KBM-7 (cell line): ENCODE results near the gene SGSM1.
"Not testable (repeated sequence)": the region's sequence is repeated elsewhere in the genome, so short reads cannot be mapped to it uniquely, and the experiment has no call there.

Source experiments
- DNase-seq: peaks from one replicate; pipeline ENCODE4 v3.0.0-alpha.2; 2015
- in situ Hi-C: fragments of 300-500 bp; cut with MboI; formaldehyde crosslinking; loops from 2 replicates; pipeline ENCODE4 v1.14.3; 2020; ENCODE audit warnings: low sequenced_read_pairs, low pct_unique_long_range_greater_than_20kb, mixed read lengths

Gene SGSM1

GRCh38 chr22:24834845-24835570 lies 29.0 kb downstream of the SGSM1 start:
- DNase-seq: no peak
- in situ Hi-C loops: no loop called here

DNA sequence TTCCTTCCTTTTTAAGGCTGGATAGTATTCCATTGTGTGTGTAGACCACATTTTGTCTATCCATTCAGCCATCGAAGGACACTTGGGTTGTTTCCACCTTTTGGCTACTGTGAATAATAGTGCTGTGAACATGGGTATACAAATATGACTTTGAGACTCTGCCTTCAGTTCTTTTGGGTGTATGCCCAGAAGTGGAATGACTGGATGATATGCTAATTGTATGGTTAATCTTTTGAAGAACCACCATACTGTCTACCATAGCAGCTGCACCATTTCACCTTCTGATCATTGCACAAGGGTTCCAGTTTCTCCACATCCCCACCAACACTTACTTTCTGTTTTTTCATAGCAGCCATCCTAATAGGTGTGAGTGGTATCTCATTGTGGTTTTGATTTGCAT lies 30.3 kb downstream of the SGSM1 start:
- in situ Hi-C loops: no loop called here
- no peak for DNase-seq

GRCh38 chr22:24837517-24837916 lies 31.5 kb downstream of the SGSM1 start:
- in situ Hi-C loops, DNase-seq: not testable (repeated sequence)

DNA sequence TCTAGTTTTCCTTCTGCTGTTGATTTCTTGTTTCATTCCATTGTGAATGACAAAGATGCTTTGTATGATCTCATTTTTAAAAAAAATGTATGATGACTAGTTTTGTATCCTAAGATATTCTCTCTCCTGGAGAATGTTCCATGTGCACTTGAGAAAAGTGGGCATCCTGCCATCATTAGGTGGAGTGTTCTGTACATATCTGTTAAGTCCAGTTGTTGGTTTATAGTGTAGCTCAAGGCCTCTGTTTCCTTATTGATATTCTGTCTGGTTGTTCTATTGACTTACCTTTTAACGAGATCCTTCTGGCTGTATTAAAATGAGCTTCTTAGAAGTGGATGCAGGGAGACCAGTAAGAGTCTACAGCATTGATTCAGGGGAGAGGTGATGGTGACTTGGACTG lies 35.2 kb downstream of the SGSM1 start:
- in situ Hi-C loops: no loop called here
- no peak for DNase-seq

GRCh38 chr22:24843048-24843447 lies 37.0 kb downstream of the SGSM1 start:
- peak; percentile 8 for DNase-seq
- in situ Hi-C loops: no loop called here

DNA sequence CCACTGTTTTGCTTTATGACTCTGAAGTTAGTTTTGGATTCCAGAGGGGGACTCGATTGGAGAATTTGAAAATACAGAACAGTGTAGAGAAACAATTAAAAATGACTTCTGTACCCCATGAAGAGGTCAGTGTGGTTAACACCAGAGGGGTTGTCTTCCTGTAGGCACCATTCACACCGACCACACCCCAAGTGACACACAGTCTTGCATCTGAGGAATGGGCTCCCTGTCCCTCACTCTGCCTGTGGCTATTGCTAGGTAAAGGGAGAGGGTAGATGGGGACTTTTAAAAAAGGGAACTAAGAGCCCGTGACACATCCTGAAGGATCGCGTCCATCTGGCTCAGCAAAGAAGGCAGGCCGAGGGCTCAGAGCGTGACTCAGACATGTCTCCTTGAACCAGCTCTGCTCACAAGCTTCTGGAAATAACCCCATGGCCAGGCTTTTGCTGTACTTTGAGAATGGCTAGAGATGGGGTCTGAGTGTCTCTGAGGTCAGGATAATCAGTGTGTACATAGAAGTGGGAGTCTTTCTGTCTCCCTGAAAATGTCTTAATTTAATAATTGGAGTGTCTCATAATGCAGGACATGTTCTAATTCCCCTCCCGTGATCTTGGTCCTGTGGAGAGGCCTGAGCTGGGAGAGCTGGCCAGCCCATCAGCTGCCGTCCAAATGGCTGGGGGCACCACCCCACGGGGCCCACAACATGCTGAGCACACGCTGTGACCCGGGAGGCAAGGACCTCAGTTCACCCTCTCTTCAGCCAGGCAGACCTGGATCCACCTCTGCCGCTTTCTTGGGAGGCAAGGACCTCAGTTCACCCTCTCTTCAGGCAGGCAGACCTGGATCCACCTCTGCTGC lies 39.3 kb downstream of the SGSM1 start:
- peak; percentile 46 for DNase-seq
- in situ Hi-C loops: no loop called here

- in situ Hi-C loops: no loop called here
- DNase-seq: no peak
These were observed 41.5 kb downstream of the SGSM1 start for GRCh38 chr22:24847490-24847889.

DNA sequence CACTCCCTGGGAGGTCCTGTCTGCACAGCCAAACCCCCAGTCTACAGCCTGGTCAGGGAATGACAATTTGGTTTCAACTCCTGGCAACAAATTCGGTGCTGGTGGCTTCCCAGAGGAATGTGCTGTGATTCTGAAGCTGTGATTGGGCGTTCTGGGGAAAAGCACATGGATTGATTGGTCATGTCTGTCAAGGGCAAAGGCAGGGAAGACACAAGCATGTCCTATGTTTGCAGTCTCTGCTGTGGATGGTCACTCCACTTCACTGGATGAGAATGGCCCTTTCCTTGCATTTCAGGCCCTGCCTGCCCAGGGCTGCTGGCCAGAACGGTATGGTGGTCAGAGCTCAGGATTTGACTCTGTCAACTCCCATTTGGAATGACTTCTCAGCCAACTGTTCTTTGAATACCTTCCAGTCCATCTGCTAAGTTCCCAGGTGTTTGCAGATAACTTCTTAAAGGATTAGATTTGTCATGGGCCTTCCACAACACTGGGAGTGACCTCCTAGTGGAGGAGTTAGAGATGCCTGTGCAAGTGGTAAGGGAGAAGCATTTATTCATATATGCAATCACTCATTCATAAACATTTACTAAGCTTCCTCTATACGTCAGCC lies 42.7 kb downstream of the SGSM1 start:
- in situ Hi-C loops: no loop called here
- DNase-seq: no peak

- in situ Hi-C loops: no loop called here
- no peak for DNase-seq
These were observed 49.8 kb downstream of the SGSM1 start for GRCh38 chr22:24855794-24856193.

DNA sequence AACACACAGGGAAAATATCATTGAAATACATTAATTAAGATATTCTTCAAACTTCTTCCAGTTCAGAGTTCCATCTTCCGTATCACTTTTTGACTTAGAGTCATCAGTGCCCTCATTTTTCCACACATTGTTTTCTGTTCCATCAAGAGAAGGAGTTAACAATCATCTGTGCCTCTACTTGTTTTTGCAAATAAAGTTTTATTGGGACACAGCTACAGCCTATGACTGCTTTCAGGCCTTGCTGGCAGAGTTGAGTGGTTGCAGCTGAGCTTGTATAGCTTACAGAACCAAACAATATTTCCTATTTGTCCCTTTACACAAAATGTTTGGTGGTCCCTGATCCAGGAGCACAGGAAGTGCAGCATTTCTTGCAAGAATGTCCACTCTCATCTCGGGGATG lies 51.6 kb downstream of the SGSM1 start:
- no peak for DNase-seq
- in situ Hi-C loops: no loop called here

GRCh38 chr22:24859587-24859986 lies 53.6 kb downstream of the SGSM1 start:
- in situ Hi-C loops: no loop called here

DNA sequence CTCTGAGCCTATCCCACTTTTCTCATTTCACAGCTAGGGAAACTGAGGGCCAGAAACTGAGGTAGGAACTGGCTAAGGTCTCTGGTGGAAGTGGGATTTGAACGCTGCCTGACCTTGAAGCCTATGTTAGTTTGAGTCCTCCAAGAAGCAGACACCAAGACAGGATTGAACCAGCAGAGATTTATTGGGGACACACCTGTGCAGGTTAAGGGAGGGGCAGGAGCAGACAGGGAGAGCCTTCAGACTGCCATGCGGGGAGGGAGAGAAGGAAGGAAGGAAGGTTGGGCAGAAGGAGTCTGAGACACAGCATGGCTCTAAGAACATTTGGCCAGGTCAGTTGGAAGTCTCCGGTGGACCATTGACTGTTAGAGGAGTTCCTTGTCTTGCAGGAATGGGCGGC lies 59.5 kb downstream of the SGSM1 start:
- in situ Hi-C loops: no loop called here
- DNase-seq: no peak

More at GRCh38 chr22:24859587-24859986, 53.6 kb downstream of the SGSM1 start:
- no peak for DNase-seq

GRCh38 chr22:24867323-24868022 lies 61.5 kb downstream of the SGSM1 start:
- no peak for DNase-seq
- in situ Hi-C loops: no loop called here

DNA sequence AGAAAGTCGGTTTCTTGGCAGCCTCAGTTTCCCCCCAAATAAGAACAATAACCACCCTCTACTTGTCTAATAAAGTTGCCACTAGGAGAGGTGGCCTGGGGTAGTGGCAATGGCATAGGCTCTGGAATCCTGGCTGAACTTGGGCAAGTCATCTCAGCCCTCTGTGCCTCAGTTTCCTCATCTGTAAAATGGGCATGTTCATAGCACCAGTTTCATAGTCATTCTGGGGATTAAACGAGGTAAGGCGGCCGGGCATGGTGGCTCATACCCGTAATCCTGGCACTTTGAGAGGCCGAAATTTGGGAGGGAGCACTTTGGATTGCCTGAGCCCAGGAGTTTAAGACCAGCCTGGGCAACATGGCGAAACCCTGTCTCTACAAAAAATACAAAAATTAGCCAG lies 63.0 kb downstream of the SGSM1 start:
- in situ Hi-C loops: no loop called here
- DNase-seq: no peak

GRCh38 chr22:24871611-24872205 lies 65.7 kb downstream of the SGSM1 start:
- in situ Hi-C loops: no loop called here
- peak; percentile 94 for DNase-seq

DNA sequence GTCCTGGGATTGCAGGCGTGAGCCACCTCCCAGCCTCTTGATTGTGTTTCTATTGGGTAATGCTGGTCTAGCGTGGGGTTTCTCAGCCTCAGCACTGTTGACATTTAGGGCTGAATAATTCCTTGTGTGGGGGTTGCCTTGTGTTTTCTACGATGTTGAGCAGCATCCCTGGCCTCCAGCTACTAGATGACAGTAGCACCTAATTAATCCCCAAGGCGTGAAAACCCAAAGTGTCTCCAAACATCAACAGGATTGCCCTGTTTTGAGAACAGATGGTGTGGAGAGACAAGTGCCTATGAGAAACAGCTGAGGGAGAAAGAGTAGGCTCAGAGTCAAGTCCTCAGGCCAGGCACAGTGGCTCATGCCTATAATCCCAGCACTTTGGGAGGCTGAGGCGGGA lies 67.2 kb downstream of the SGSM1 start:
- DNase-seq: no peak
- in situ Hi-C loops: no loop called here

DNA sequence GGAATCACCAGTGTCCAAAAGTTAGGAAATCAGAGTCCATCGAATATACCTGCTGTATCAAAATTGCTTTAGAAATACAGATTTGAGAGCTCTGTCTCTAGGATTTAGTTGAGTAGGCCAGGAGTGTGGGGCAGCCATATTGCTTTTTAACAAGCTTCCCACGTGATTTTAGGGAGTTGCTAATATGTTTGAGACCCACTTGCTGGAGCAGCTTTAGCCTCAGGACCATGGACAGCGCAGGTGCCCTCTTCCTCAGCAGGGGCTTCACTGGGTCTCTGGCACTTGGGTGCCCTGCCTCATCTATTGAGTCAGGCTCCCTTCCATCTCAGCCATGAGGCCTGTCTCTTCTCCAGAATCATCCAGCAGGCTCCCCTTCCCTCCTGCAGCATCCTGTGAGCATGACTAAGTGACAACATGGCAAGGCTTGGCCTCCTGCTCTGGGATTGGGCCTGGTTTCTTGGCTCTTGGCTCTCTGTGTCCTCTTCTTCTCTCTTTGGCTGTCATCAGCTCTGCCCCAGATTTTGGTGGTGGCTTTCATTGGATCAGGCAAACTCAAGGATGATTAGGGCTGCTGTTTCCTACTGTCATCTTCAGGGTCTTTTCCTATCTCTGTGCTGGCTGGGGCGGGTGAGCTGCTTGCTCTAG lies 70.0 kb downstream of the SGSM1 start:
- in situ Hi-C loops: no loop called here
- DNase-seq: peak; percentile 51

DNA sequence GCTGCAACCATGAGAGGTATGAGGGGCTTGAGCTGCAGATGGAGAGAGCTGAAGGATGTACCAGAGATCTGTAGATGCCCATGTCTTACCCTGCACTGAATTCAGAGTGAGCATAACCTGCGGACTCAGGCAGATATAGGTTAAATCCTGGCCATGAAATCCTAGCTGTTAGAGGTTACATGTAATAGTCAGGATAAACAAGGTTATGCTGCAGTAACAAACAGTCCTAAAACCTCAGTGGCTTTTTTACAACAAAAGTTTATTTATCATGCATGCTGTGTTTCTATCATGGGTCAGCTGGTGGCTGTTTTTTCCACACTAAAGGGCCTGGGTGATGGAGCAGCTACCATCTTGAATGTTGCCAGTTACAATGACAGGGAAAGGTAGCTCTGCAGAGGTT lies 70.7 kb downstream of the SGSM1 start:
- in situ Hi-C loops: no loop called here
- DNase-seq: no peak

DNA sequence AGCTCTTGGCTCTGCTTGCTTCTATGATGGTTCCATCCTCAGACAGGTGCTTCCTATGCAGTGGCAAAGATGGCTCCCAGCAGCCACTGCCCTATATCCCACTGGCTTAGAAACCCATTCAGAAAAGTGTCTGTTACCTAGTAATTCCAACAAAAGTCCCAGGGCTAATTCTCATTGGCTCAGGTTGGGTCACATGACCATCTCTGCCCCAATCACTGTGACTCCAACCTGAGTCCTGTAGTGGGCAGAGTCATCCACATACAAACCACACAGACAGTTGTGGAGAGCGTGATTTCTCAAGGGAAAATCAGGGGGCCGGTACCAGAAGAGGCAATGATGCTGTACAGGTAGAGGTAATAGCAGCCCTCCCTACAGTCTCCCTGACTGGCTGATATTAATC lies 73.0 kb downstream of the SGSM1 start:
- in situ Hi-C loops: no loop called here
- DNase-seq: no peak
